Spleen (tissue), 7 donors: ENCODE measurements around the gene CAMSAP2.

Experiments used
- CTCF ChIP-seq, 11 experiments: fragments of 200-600 bp in 7 of 11; fragments of 450-650 bp in 4 of 11; sonication (generic) in 4 of 11; IDR thresholded peaks in 8 of 11; conservative IDR thresholded peaks in 3 of 11; 1 replicate in 7 of 11; 2 replicates in 4 of 11; pipeline versions ENCODE4 v1.4.0 to v1.8.0; 2016 to 2021; ENCODE audit warnings: antibody characterized with exemption in 11 of 11, inconsistent platforms in 4 of 11, mild to moderate bottlenecking in 1 of 11
- POLR2A ChIP-seq, 3 donors: fragments of 450-650 bp; IDR thresholded peaks; one replicate each; pipeline ENCODE4 v1.5.1; 2017; ENCODE audit warnings: antibody characterized with exemption in 3 of 3, mild to moderate bottlenecking in 1 of 3
- donor health status: DM: no; HTN: no; CAD: no; lungs with moderate emphysema.
- donor health status: DM: no; HTN: no; CAD: no.
- donor health status: DM: no; HTN: no; CAD: no.

GRCh38 chr1:200909757-200910239, 171.1 kb downstream of the CAMSAP2 start:
- no peak for TF ChIP-seq CTCF (IDR thresholded peaks at IDR 0.05 in 8 of 11, conservative IDR thresholded peaks at IDR 0.05 in 3 of 11)
- TF ChIP-seq POLR2A (IDR thresholded peaks at IDR 0.05): no peak
